AG04450 (cell line): ENCODE measurements around the gene TMEM151A. TPM values are rescaled to one million over a fixed set of nuclear protein-coding genes. Genes with fewer than 3 reads are reported as not detected.

Experiments
- CTCF ChIA-PET: fragments of 300-600, 350-600 bp; formaldehyde crosslinking; extraction: SDS; loops from one replicate; lab custom pipeline; 2022; ENCODE audit warnings: antibody characterized with exemption, inconsistent platforms; lab: Charles Lee
- POLR2A ChIA-PET: fragments of 350-600 bp; formaldehyde crosslinking; extraction: SDS; loops from one replicate; lab custom pipeline; 2021; ENCODE audit warnings: antibody characterized with exemption, inconsistent platforms; lab: Yijun Ruan, JAX
- DNase-seq: peaks from one replicate; pipeline ENCODE4 v3.0.0-alpha.2; 2011; ENCODE audit warnings: low read depth, low spot score
- H3K27ac ChIP-seq: one replicate; pipeline ENCODE4 v1.5.1; 2012; ENCODE audit warnings: low read depth, low read length, control low read depth
- H3K27me3 ChIP-seq: one replicate; pipeline ENCODE4 v1.6.0; 2012; ENCODE audit warnings: low read length; ENCODE audit not compliant: control insufficient read depth, insufficient read depth
- H3K4me3 ChIP-seq: 2 replicates; pipeline ENCODE4 v1.5.1; 2011; ENCODE audit warnings: mild to moderate bottlenecking, low read depth, low read length, control low read depth
- H3K9me3 ChIP-seq: 2 replicates; pipeline ENCODE4 v1.5.1; 2012; ENCODE audit warnings: low read length; ENCODE audit not compliant: control insufficient read depth, insufficient read depth
- CTCF ChIP-seq: IDR thresholded peaks from 2 replicates; pipeline ENCODE4 v1.5.1; 2011; ENCODE audit warnings: low read depth, low read length, control low read depth, inconsistent platforms
- polyA plus RNA-seq: library from polyadenylated mRNA; depleted of rRNA; stranded (reverse); fragments of >200 nt; gene quantifications from 2 replicates; pipeline ENCODE4 v1.2.3, GENCODE V29; 2011

TMEM151A gene
- polyA plus RNA-seq, 1 experiment, result not detected

DNA sequence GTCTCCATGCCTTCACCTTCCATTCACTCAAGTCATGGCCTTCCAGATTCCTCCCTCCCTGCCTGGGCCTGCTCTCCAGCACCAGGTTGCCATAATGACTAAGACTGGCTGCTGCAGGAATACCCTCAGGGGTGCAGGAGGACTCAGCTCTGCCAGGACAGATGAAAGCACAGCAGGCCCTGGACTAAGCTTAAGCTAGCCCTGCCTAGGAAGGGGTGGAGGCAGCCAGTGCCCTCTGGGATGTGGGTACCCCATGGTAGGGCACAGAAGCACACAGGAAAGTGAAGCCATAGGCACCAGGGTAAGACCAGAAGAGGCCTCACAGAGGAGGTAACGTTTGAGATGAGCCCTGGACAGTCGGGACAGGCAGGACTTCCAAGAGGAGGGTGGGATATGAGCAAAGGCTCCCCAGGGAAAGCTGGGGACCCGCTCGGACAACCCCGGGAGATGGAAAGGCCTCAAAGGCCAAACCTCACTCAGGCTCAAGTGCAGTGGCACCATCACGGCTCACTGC is 47.5 kb downstream of the TMEM151A start:
- ChIA-PET POLR2A (interaction anchor here (1.3 kb wide), 1 partner anchor 9 kb away, joined by 4 read pairs; no protein-coding TSS in a partner anchor), CTCF (interaction anchor here (1.1 to 1.2 kb wide), 2 partner anchors 10 to 47 kb away, joined by 3 read pairs; no protein-coding TSS in a partner anchor)
- no peak for DNase-seq
- H3K27me3 ChIP-seq, result no peaks in the 10 kb centered on the region
- no peak overlapping the region for H3K4me3 ChIP-seq
- peaks cover 3% of the 10 kb centered on the region; the same call in 1 of the 2 replicates for H3K9me3 ChIP-seq
- H3K27ac ChIP-seq, result peak overlapping the region; percentile 21
- no peak for TF ChIP-seq CTCF

GRCh38 chr11:66339686-66340483 is 48.2 kb downstream of the TMEM151A start:
- H3K4me3 ChIP-seq, result no peak overlapping the region
- no peak overlapping the region for H3K27ac ChIP-seq
- no peak for DNase-seq
- H3K27me3 ChIP-seq, result no peaks in the 10 kb centered on the region
- ChIA-PET CTCF (interaction anchor here (1.1 to 1.5 kb wide), 3 partner anchors 11 to 46 kb away, joined by 3 read pairs; no protein-coding TSS in a partner anchor), POLR2A (no interaction called here)
- no peak for TF ChIP-seq CTCF
- peaks cover 6% of the 10 kb centered on the region; the same call in 1 of the 2 replicates for H3K9me3 ChIP-seq

- H3K9me3 ChIP-seq, result peaks cover 3% of the 10 kb centered on the region; the same call in 1 of the 2 replicates
- no peak overlapping the region for H3K4me3 ChIP-seq
- no peak for TF ChIP-seq CTCF
- ChIA-PET CTCF (interaction anchor here (1.2 to 1.5 kb wide), 2 partner anchors 12 to 29 kb away, joined by 3 read pairs; no protein-coding TSS in a partner anchor), POLR2A (no interaction called here)
- DNase-seq, result no peak
- no peak overlapping the region for H3K27ac ChIP-seq
- no peaks in the 10 kb centered on the region for H3K27me3 ChIP-seq
These were observed 49.2 kb downstream of the TMEM151A start for GRCh38 chr11:66340596-66341501.

GRCh38 chr11:66341502-66342126 is 49.9 kb downstream of the TMEM151A start:
- H3K9me3 ChIP-seq, result peaks cover 3% of the 10 kb centered on the region; the same call in 1 of the 2 replicates
- no peak for DNase-seq
- ChIA-PET CTCF (no interaction called here), POLR2A (no interaction called here)
- H3K4me3 ChIP-seq, result no peak overlapping the region
- TF ChIP-seq CTCF, result no peak
- no peak overlapping the region for H3K27ac ChIP-seq
- H3K27me3 ChIP-seq, result no peaks in the 10 kb centered on the region
